GM12892 (cell line): ENCODE results near the gene PKIB.

Experiments used
- POLR2A ChIP-seq: IDR thresholded peaks from 2 replicates; pipeline ENCODE4 v1.6.1; 2011; ENCODE audit warnings: low read depth, low read length, control low read depth
- POLR2AphosphoS5 ChIP-seq: IDR thresholded peaks from 2 replicates; pipeline ENCODE4 v1.6.1; 2011; ENCODE audit warnings: low read depth, low read length, control low read depth
- TAF1 ChIP-seq: IDR thresholded peaks from 2 replicates; pipeline ENCODE4 v1.6.1; 2011; ENCODE audit warnings: low read depth, mild to moderate bottlenecking, control low read depth, low read length, borderline replicate concordance

- no peak for TF ChIP-seq TAF1
- TF ChIP-seq POLR2A, result no peak
- TF ChIP-seq POLR2AphosphoS5, result no peak
These were observed 73.9 kb downstream of the PKIB start for GRCh38 chr6:122683989-122684651.
